ENCODE results near the gene POLR2E.
"Not testable (repeated sequence)": the region's sequence is repeated elsewhere in the genome, so short reads cannot be mapped to it uniquely, and the experiment has no call there.

POLR2E gene

DNA sequence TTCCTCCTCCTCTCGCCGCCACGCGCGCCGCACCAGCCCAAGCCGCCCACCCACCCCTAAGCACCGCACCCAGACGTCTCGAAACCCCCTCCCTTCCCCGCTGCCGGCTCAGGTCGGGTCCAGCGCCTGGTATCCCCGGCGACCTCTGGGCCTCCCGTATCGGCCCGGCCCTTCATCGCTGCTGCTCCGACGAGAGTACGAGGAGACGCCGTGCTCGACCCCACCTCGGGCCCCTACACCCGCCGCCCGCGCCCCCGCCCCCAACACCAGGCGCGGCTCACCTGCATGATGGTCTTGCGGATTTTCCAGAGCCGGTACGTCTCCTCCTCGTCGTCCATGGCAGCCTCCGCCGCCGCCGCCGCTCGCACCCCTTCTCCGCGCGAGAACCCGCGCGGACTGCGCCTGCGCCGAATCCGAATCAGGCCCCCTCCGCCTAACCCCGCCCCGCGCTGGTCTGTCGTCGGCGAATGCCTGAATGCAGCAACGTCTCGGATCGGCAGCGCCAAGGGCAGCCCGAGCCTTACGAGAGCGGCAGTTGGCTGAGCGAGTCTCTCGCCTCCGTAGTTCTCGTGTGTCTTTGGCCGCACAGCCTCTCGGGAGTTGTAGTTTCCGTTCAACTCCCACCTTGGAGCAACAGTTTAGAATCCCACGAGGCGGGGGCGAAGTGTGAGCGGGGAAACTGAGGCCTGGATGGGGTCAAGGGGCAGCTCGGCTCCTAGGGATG lies at the start of gene POLR2E:
Gene POLR2E, minus strand, starts transcription at position 398 of the 724 bp plus-strand sequence. Its CDS starts 60 bp downstream, at position 338.
- DNase-seq (ENCODE audit: low spot score): peak; percentile 99

DNA sequence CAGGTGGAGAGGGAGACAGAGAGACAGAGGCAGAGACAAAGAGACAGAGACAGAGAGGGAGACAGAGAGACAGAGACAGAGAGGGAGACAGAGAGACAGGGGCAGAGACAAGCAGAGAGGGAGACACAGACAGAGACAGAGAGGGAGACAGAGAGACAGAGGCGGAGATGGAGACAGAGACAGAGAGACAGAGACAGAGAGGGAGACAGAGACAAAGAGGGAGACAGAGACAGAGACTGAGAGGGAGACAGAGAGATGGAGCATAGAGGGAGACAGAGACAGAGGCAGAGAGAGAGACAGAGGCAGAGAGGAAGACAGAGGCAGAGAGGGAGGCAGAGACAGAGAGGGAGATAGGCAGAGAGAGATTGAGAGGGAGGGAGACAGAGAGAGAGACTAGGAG lies 49.6 kb upstream of the POLR2E start:
- no peak for DNase-seq (ENCODE audit: low spot score)

DNA sequence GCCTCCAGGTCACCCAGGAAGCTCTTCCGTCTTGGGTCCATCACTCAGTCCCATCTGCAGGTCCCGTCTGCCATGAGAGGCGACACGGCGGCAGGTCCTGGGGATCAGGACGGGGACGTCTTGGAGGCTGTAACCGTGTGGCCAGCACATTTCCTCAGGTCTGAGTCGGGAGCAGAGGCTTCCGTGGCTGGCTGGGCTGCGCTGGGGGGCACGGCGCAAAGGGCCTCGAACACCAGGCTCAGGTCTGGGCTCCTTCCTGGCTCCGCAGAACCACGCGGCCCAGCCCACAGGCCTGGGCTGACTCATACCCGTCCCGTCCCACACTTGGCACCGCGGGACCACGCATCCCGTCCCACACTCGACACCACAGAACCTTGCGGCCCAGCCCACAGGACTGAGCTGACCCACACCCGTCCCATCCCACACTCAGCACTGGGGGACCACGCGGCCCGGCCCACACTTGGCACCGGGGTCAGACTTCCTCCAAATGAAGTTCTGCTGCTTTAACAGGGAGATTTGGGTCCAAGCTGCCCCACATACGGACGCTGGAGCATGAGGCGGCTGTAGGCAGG lies 48.7 kb upstream of the POLR2E start:
- no peak for DNase-seq (ENCODE audit: low spot score)

DNA sequence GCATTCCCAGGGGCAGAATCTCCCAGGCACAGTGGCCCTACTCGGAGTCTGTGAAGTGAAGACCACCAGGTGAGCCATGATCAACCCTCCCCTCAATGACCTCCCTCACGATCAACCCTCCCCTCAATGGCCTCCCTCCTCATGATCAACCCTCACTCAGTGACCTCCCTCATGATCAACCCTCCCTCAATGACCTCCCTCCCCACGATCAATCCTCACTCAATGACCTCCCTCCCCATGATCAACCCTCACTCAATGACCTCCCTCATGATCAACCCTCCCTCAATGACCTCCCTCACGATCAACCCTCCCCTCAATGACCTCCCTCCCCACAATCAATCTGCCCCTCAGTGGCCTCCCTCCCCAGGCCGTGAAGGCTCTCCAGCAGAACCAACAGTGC lies 46.8 kb upstream of the POLR2E start:
- no peak for DNase-seq (ENCODE audit: low spot score)

DNA sequence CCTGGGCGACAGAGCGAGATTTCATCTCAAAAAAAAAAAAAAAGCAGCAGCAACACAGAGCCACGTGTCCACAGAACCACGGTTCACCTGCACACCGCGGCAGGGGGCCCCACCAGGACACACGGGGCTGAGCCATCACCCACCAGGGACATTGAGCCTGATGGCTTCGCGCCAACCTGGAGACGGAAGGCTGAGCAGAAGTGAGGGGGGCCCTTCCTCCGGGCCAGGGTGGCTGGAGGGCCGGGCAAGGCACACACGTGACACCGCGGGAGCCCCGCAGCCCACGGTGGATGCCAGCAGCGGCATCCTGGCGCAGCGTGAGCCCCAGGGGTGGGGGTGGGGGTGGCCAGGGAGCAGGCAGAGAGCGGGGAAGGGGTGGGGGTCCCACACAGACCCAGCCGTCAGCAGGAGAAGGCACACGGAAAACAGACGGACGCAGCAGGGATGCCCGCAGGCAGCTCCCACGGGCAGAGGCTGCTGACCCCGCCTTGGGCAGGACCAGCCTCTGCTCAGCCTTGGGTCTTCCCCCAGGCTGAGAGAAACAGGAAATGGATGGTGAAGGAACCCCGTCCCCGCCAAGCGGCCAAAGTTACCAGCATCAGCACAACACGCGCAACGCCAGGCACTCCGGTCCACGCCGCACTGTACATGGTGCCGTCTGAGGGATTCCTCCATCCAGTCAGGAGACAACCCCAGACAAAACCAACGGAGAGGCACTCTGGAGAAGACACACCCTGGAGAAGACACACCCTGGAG lies 45.3 kb upstream of the POLR2E start:
- no peak for DNase-seq (ENCODE audit: low spot score)

DNA sequence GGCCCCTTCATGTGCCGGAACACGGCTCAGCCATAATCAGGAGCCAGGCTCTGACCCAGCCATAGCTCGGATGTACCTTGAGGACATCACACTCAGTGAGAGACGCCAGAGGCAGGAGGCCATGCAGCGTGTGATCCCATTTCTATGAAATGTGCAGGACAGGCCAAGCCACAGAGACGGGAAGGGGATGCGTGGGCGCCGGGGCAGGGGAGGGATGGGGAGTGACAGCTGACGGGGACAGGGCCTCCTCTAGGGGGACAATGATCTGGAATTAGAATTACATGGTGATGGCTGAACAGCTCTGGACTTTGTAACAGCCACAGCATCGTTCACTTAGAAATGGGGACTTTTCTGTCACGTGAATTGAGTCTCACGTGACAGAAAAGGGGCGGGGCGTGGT lies 44.0 kb upstream of the POLR2E start:
- DNase-seq (ENCODE audit: low spot score): no peak

DNA sequence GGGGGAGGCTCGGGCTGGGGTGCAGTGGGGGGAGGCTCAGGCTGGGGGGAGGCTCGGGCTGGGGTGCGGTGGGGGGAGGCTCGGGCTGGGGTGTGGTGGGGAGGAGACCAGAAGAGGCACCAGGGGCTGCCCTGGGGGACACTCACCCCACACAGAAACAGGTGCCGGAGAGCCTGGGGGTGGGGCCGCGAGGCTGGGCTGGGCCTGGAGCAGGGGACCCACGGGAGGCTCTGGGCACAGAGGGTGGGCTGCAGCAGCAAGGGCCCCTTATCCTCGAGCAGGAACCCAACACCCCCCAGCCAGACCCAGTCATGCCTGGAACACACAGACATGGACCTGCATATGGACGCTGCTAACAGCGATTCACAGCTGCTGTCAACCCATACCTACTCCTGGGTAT lies 42.9 kb upstream of the POLR2E start:
- DNase-seq (ENCODE audit: low spot score): no peak

DNA sequence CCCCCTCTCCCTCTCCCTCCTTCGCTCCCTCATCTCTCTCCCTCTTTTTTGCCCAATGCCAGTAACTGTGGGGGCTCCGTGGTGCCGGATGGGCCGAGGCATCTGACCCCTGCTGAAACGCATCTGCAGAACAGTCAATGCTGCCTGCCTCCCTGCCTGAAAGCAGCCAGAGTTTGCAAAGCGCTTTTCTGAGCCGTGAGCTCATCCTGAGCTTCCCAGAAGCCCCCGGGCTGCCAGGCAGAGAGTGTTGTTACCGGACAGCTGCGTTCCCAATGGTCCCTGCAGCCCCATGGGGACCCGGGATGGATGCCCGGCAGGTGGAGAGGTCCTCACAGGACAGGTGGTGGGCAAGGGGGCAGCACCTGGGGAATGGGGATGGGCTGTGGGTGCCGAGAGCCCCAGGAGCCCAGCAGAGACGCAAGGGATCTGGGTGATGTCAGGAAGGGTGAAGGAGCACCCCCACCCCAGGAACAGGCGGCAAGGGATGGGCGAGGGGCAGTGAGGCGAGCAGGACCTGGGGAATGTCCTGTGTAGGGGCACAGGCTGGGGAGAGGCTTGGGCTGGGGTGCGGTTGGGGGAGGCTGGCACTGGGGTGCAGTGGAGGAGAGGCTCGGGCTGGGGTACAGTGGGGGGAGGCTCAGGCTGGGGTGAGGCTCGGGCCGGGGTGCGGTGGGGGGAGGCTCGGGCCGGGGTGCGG lies 41.6 kb upstream of the POLR2E start:
- DNase-seq (ENCODE audit: low spot score): no peak

DNA sequence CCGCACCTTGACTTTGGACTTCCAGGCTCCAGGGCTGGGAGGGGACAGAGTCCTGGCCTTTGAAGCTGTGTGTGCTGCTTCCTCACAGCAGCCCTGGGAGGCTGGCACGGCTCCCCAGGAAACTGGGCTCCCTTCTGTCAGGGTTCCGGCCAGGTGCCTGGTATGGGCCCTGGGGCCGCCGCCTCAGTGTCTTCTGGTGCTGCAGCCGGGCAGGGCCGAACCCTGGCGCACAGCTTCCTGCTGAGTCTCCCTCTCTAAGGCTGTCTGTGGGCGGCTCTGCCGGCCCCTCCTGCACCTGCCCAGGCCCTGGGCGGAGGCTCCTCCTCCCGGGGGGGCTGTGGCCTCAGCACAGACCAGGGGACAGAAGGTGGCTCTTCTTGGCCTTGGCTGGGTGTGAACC lies 41.0 kb upstream of the POLR2E start:
- no peak for DNase-seq (ENCODE audit: low spot score)

DNA sequence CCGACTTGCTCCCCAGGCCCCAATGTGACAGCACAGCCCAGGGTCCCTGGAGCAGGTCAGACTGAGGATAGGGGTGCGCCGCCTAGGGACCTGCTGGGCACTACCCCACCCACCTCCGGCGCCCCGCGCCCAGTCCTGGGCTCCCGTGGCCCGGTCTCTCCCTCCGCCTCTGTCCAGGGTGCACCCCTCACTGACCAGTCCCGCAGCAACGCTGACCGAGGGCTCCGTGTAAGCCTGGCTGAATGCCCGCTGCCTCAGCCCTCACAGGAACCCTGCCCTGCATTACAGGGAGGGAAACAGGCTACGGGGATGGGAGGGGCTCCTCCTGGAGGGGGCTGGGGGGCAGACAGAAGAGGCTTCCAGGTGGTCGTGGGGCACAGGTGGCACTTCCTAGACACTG lies 40.3 kb upstream of the POLR2E start:
- no peak for DNase-seq (ENCODE audit: low spot score)

DNA sequence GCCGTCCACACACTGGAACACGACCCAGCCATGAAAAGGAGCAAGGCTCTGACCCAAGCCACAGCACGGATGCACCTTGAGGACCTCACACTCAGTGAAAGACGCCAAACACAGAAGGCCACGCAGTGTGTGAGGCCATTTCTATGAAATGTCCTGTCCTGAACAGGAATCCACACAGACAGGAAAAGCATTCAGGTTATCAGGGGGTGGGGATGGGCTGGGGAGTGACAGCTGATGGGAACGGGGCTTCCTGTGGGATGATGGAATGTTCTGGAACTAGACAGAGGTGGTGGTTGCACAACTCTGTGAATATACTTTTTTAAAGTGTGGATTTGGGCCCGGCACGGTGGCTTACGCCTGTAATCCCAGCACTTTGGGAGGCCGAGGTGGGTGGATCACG lies 39.3 kb upstream of the POLR2E start:
- DNase-seq (ENCODE audit: low spot score): no peak

DNA sequence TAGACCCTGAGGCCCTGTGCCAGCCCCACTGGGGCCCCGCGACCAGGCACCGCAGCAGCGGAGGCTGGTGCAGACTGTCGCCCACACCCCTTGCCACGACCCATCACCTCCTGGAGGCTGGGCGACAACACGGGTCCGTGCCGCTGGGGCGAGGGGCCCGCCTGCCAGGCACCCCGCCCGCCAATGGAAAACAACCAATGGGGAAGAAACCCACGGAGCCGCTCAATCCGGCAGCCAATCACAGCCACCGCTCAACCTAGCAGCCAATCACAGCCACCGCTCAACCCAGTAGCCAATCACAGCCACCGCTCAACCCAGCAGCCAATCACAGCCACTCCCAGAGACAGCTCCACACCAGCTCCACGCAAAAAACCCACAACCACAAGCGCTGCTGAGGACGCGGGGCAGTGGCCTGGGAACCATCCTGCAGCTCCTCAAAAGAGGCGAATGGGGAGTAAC lies 38.3 kb upstream of the POLR2E start:
- DNase-seq (ENCODE audit: low spot score): peak; percentile 70

DNA sequence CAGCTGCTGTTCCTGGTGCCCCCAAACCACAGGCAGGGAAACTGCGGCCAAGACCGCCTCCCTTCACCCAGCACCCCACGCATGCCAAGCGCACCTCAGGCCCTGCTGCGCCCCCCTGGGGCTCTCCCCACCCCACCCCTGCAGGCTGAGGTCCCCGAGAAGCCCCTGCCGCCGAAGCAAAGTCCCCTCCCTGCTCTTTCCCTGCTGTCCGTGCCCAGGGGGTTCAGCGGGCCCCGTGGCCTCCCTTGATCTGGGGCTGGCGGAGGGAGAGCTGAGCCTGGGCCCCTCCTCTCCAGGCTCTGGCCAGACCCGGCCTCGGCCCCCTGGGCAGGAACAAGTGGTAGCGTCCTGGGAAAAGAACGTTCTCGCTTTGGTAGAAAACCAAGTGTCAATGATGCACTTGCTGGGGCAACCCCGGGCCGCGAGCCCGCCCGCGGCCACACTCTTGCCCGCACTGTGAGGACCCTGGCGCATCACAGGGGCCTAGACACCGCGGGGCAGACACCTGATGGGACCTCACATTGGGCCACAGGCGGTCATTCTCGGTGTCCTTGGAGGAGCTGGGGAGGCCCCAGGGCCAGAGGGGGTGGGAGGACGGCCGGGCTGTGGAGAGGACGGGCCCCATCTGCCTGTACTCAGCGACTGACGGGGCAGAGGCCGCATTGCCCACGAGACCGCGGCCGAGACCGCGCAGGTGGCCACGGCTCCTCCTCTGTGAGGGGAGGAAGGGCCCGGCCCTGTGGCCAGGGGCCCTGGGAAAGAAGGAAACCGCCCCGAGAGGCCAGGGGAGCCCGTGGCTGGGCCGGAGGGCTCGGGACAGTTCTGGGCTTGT lies 37.6 kb upstream of the POLR2E start:
- no peak for DNase-seq (ENCODE audit: low spot score)

DNA sequence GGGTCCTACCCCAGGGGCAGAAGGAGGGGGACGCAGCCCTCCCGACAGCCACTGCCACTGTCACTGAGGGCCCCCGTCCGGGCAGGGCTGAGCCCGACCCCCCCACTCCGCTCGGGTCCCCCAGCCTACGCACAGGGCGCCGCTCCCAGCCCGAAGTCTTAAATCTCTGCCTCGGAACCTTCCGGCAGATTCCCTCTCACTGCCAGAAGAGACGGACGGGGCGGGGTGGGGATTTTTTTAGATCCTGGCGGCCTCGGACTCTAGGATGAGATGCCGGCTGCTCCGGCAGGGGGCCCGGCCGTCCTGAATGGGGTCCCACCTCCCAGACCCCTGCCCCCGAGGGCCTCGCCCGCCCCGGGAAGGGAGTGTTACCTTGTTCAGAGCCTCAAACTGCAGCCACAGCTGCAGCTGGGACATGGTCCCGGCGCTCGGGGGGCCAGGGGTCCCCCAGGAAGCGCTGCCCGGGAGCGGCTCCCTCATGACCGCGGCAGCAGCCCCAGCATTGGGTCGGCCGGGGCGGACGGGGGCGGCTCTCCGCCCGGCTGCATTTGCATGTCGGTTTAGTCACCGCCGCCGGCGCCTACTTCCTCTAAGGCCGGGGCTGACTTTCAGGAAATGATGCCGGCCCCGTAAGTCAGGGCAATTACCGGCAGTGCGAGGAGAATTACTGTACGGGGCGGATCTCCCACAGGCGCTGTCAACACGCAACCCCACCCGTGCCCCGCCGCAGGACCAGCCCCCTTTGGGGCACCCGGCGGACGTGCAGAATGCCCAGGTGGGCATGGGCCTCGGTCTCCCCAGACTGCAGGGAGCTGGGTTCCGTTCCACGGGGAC lies 36.8 kb upstream of the POLR2E start:
- DNase-seq (ENCODE audit: low spot score): peak; percentile 90

DNA sequence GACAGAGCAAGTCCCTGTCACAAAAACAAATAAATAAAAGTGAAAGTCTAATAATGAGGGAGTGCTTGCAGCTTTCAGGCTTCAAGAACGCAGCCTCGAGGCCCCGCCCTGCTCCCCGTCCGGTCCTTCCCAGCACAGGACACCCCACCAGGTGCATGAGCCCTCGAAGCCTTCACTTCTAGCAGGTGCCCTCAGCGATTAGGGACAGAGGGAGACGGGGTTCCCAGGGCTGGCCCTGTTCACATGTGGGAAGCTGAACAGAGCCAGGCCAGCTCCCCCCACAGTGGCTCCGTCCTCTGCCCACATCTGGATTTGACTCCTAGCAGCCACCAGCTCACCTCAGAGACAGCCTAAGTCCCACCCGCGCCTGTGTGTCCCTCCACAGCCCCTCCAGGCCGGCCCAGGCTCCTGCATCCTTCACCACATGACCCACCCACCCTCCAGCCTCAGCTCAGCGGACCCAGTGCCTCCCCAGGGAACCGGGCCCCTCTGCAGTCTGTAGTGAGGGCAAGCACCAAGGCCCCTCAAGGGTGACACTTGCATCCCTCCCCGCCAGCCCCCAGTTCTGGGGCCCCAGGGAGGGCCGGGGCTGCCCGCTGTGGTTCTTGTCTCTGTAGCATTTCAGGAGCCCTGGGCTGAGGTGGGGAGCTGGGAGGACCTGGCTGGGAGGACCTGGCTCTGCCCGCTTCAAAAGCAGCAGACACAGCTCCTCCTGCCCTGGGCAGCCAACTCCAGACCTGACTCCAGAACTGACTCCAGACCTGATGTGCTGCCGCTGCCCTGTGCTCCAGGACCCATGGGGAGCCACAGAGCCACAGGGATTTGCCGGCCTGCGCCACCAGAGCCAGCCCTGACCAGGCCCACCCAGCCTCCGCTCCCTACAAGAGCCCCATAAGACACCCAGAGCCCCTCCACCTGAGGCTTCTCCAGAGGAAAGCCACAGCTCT lies 35.9 kb upstream of the POLR2E start:
- DNase-seq (ENCODE audit: low spot score): peak; percentile 45

DNA sequence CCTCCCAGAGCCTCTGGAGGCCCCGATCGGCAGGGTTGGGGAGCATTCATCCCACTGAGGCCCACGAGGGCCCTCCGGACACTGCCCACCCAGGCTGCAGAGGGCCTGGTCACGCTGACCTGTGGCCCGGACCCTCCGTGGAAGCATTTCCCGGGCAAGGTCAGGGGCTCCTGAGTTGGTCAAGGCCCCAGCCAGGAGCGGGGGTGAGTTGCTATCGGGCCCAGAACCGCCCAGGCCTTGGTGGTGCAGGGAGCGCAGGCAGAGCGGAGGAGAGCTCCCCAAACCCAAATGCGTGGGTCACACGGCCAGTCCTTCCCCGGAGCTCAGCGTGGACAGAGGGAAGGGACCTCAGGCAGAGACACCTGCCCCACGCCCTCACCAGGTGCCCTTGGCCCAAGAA lies 34.4 kb upstream of the POLR2E start:
- no peak for DNase-seq (ENCODE audit: low spot score)

DNA sequence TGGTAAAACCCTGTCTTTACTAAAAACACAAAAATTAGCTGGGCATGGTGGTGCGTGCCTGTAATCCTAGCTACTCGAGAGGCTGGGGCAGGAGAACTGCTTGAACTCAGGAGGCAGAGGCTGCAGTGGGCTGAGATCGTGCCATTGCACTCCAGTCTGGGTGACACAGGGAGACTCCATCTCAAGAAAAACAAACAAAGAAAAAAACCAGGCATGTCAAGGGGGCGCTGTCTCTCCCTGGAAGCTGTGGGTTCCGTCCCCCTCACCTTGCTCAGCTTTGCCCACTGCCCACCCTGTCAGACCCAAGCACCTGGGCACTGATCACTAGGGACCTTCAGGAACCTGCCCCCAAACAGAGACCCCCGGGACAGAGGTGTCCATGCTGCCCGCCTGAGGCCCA lies 33.9 kb upstream of the POLR2E start:
- DNase-seq (ENCODE audit: low spot score): not testable (repeated sequence)

DNA sequence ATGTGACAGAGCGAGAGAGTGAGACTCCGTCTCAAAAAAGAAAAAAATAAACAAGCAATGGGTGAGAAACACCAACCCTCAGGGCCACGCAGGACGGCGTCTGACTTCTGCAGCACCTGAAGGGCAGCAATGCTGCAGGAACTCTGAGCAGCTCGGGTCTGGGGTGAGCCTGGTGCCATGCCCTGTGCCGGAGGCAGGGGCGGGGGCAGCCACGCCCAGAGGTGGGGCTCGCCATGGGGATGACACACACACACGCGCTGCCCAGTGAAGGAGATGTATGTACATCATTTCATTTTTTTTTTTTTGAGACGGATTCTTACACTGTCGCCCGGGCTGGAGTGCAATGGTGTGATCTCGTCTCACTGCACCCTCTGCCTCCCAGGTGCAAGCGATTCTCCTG lies 32.9 kb upstream of the POLR2E start:
- DNase-seq (ENCODE audit: low spot score): no peak

DNA sequence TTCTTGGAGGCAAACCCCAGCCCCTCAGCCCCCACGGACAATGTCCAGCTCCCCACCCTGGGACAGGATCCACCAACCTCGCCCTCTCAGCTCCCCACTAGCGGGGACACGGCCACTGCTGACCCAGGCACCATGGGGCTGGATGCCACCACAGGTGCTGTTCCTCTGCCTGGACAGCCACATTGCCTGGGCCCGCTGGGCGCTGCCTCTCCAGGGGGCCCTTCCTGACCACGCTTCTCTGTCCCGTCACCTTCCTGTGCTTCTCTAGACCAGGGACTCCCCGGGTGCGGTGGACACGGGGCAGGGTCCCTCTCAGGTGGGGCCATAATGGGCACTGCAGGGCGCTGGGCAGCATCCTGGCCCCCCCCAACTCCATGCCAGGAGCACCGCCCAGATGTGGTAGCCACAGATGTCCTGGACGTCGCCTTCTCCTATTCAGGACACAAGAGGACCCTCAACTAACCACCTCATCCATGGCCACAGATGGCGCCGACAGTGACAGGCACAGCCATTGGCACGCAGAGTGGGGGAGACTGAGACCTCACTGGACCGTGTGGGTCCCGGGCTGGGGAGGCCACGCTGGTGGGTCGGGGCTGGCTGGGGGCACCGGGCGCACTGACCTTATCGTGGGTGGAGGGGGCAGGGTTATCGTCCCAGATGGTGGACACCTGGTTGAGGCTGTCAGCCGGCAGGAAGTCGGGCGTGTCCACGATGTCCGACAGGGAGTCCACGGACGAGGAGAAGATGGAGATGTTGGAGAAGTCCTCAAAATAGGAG lies 32.0 kb upstream of the POLR2E start:
- no peak for DNase-seq (ENCODE audit: low spot score)

All from AG08396 (cell line).